HT-29 (cell line): ENCODE results near the gene DACH1. TPM values are rescaled to one million over a fixed set of nuclear protein-coding genes. Genes with fewer than 3 reads are reported as not detected.

Experiments
- DNase-seq: peaks from one replicate; pipeline ENCODE4 v3.0.0-alpha.2; 2015; ENCODE audit warnings: low spot score
- total RNA-seq: library from RNA; depleted of rRNA; stranded (reverse); fragments of >200 nt; shearing (Covaris generic); gene quantifications from 2 replicates; pipeline ENCODE4 v1.2.3, GENCODE V29; 2014

The DACH1 gene
- total RNA-seq, 1 experiment from 2014 or later: 0.48 TPM

DNA sequence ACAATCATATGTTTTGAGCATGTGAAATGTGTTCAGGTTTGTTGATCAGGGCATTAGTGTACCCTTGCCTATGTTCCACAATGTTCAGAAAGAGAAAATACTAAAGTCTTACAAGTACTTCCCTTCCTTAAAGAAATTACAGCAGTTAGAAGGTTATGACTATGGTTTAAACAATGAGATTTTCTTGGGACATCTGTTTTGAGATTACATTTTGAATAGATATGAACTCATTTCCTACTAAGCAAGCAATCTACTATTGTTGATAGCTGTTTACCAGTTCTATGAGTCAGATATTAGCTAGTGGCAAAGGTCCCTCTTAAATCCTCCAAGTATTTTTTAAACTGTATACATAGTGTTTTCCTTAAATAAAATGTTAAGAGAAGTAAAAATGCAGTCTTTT, 241.3 kb downstream of the DACH1 start:
- no peak for DNase-seq

DNA sequence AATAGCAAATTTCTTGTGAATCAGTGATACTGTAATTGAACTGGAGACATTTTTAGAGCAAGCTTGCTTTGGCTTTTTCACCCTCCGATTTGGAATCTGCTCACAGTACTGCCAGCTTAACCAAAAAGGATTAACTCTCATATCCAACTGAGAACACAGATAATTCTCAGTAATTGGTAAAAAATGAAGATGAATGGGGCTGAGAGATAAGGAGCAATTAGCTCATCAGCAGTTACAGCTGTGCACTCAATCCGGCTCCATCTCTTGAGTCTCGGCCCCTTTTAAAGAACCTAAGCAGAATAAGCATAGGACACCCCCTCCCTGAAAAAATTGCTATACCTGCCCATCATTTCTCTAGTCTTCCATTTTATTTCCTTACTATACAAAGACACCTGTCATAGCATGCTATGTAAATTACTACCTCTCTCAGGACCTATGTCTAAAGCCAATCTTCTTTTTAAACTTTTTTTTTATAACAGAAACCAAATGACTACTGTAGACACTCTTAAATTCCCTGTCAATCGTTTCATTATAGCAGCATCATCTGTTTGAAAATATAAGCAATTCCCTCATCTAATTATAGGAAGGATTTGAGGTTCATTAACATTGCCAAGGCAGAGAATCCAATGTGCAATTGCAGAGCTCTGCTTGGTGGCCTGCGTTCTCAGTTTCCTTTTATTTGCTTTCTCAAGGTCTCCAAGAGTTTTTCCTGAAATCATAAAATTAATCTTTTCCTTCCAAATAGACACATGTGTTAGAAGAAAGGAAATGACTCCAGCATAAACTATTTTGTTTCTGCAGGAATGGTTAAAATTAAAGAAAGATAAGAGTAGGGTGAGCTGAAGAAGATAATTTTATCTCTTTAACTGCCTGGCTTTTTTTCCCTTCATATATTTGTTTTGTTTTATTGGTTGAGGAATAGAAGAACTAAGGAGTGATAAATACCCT, 242.1 kb downstream of the DACH1 start:
- DNase-seq: no peak

DNA sequence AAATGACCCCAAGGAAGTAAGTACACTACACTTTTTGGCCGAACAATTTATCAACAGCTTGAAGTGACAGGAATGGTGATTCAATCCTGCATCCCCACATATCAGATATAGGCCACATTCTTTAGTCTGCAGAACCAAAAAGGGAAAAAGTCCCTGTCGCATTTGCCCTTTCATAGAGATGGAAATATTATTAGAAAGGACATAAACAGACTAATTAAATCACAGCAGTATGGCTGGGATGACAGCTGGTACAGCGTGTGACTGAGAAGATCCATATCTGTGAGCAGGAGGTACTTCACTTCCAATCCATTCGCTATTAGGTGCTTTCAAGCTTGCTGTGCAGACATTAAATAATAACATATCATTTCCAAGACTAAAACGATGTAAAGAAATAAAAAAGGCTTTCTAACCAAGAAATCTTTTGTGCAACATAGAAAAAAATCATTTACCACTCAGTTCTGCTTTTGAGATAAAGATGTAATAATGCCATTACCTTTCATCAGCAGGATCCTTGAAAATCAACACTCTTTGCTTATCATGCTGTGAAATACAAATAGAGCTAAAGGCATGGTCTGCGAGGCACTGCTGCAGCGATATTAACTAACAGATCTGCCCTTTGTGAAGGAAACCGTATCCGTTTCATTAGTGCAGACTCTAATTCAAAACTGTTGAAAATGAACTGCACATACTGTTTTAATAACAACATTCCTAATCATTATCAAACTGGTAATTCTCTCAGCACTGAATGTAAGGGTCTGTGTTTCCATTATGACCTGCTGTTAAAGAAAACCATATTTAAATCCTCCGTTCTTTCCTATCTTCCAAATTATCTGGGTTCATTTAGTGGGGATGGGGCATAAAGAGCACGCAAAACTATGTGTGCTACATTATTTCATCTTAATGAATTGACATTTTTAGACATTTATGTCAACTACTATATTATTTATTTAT, 245.6 kb downstream of the DACH1 start:
- DNase-seq: no peak

- no peak for DNase-seq
These were observed 247.9 kb downstream of the DACH1 start for GRCh38 chr13:71619096-71619495.

DNA sequence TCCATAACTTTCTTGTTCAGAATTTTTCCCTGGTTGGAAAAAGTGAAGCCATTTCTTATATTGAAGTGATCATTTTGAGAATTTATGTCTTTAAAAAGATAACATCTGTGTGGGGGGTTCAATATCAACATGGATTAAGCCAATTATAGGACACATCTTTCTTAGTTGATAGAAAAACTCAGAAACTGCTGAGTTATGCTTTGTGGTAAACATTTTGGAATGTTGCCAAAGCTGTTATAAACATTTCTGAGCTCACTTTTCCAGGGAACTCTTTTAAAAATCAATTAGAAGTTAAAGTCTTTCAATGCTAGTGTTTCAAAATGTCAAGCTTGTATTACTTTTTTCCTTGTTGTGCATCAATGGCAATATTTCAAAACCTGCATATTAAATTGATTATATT, 248.8 kb downstream of the DACH1 start:
- no peak for DNase-seq

DNA sequence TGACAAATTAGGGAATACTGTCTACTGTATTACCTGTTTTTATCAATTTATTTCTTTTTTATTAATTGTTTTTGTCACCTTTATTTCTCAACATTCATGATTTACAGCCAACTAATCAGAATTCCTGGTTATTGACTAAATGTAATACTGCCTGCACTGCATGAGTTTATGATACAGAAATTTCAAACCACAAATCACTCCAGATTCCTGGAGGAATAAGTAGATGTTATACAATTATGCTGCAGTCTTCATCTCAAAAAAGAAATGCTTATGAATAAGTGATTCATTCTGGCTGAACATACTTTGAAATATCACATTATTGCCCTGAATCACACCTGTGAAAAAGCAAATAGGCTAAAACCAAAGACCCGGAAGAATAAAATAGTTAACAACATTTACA, 249.7 kb downstream of the DACH1 start:
- no peak for DNase-seq

- no peak for DNase-seq
These were observed 253.8 kb downstream of the DACH1 start for GRCh38 chr13:71613066-71613745.

- no peak for DNase-seq
These were observed 255.7 kb downstream of the DACH1 start for GRCh38 chr13:71611292-71611691.

- DNase-seq: no peak
These were observed 256.1 kb downstream of the DACH1 start for GRCh38 chr13:71610876-71611275.

DNA sequence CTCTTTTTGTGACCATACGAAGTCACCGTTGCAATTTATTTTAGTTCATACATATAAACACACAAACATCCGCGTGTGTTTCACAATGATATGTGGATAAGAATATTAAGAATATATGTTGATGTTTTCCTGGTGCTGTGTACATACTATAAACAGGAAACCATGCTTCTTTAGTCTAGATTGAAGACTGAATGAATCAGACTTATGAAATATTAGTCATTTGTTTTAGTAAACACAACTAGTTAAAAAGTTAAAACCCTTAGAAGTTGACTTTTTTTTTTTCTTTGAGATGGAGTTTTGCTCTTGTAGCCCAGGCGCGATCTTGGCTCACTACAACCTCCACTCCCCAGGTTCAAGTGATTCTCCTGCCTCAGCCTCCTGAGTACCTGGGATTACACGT, 257.7 kb downstream of the DACH1 start:
- DNase-seq: no peak

DNA sequence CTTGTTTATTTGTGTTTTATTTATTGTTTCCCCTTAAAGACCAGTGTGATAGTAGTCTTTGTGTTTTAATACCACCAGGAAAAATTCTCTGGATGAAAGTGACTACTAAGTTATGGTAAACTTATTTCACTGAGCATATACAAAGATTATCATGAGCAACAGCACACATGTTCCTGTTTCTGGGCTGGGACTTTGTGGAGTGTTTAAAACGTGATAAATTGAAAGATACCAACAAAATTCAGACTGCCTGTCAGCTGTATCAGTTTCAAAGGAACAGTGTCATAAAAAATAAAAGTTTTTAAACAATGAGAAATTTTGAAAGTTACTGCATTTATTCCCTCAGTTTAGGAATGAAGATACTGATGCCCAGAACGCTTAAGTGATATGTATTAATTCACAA, 259.4 kb downstream of the DACH1 start:
- DNase-seq: no peak

DNA sequence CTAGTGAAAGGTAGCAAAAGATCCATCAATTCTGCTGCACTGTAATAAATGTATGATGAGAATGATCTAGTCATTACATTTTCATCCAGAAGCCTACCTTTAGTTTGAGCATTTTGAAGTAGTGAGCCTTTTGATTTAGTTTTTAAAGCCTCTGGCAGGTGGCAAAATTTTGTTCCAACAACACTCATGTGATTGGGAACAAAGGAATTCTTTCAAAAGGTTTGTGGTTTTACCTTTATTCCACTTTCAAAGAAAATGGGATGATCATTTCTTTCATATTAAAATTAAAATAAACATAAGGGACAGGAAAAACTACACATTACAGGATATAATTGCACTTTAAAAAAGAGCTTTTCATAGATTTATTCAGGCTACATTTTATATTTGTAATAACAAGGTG, 260.2 kb downstream of the DACH1 start:
- DNase-seq: no peak

- no peak for DNase-seq
These were observed 261.3 kb downstream of the DACH1 start for GRCh38 chr13:71605744-71606143.

GRCh38 chr13:71603255-71603654, 263.7 kb downstream of the DACH1 start:
- DNase-seq: no peak

DNA sequence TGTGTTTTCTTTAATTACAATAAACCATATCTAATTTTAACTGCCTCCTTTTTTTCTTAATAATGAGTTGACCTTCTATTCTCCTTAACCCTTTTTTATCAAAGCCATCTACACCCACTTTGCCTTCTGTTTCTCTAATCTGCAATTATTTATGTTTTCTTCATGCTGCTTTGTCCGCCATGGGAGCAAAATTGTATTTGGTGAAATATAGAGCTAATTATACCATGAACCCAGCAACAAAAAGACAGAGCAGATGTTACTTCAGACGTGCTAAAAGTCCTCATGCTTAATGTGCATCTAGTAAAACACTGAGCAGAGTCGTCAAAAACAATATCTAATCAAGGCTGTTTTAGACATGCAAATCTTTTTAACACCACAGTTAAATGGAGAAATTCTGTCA, 264.7 kb downstream of the DACH1 start:
- no peak for DNase-seq

- no peak for DNase-seq
These were observed 269.9 kb downstream of the DACH1 start for GRCh38 chr13:71597150-71597549.

GRCh38 chr13:71596116-71596515, 270.9 kb downstream of the DACH1 start:
- DNase-seq: no peak

GRCh38 chr13:71593566-71593965, 273.4 kb downstream of the DACH1 start:
- no peak for DNase-seq

GRCh38 chr13:71591374-71591773, 275.6 kb downstream of the DACH1 start:
- DNase-seq: no peak

DNA sequence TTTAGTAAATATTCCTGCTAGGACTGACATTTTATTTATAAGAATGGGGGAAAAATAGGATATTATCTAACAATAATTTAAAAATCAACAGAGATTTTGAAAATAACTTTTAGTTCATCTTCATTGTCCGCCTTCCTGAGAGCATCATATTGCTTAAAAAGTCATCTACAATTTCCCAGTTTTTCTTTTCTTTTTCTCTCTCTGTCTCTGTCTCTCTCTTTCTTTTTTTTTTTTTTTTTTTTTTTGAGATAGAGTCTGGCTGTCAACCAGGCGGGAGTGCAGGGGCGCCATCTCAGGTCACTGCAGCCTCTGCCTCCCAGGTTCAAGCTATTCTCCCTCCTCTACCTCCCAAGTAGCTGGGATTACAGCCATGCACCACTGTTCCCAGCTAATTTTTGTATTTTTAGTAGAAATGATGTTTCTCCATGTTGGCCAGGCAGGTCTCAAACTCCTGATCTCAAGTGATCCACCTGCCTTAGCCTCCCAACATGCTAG, 276.3 kb downstream of the DACH1 start:
- DNase-seq: no peak

GRCh38 chr13:71589032-71589431, 278.0 kb downstream of the DACH1 start:
- DNase-seq: no peak

DNA sequence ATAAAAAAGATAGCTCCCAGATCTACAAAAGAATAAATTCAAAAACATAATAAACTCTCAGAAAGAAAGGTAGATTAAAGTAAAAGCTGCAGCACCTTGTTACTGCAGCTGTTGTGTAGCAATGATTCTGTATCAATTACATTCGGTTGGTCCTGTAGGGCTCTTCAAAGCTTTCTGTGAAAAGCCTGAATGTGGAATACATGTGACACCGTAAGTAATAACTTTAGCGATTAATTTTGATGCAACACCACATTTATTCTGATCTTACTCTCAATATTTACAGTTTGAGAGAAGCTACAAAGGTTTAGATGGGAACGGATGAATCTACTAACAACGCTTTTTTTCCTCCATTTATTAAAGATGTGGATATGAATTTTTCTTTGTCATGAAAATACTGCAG, 279.2 kb downstream of the DACH1 start:
- DNase-seq: no peak
